Caco-2 (cell line): Measurements from ENCODE around the gene DCD. TPM values are rescaled to one million over a fixed set of nuclear protein-coding genes. Genes with fewer than 3 reads are reported as not detected.

ENCODE experiments used
- Bru-seq: library from RNA; stranded (reverse); fragments of 400-500 nt; gene quantifications from one replicate; lab custom pipeline; 2021; lab: Mats Ljungman, UMichigan
- BruChase-seq, 2 experiments: library from RNA; stranded (reverse); fragments of 400-500 nt; gene quantifications; one replicate each; lab custom pipeline; 2021; lab: Mats Ljungman, UMichigan
- BruUV-seq: library from RNA; stranded (reverse); fragments of 400-500 nt; replicated peaks from 2 replicates; lab custom pipeline; 2021; lab: Mats Ljungman, UMichigan
- CTCF ChIA-PET: fragments of 300-600 bp; sonication (Branson Sonifier 250); formaldehyde crosslinking; loops from one replicate; lab custom pipeline; 2022; ENCODE audit warnings: antibody characterized with exemption; lab: Charles Lee
- POLR2A ChIA-PET: fragments of 300-600 bp; sonication (Branson Sonifier 250); formaldehyde crosslinking; loops from one replicate; lab custom pipeline; 2022; ENCODE audit warnings: antibody characterized with exemption; lab: Charles Lee
- DNase-seq, 2 experiments: peaks; one replicate each; pipeline versions ENCODE4 v3.0.0 to v3.0.0-alpha.2; 2020 to 2022
- H3K27me3 ChIP-seq: replicated peaks from 2 replicates; pipeline ENCODE4 v1.6.0; 2011; ENCODE audit warnings: low read length; ENCODE audit not compliant: control insufficient read depth, insufficient read depth
- H3K36me3 ChIP-seq: 2 replicates; pipeline ENCODE4 v1.5.1; 2011; ENCODE audit warnings: low read length; ENCODE audit not compliant: control insufficient read depth, insufficient read depth
- H3K4me1 ChIP-seq: fragments of 250-450 bp; sonication (Bioruptor Pico); 2 replicates; pipeline ENCODE4 v1.5.1; 2020; ENCODE audit warnings: mild to moderate bottlenecking
- H3K4me3 ChIP-seq: 2 replicates; pipeline ENCODE4 v1.5.1; 2011; ENCODE audit warnings: low read depth, mild to moderate bottlenecking, control low read depth, low read length
- H3K9me3 ChIP-seq: fragments of 250-450 bp; sonication (Bioruptor Pico); 2 replicates; pipeline ENCODE4 v1.5.1; 2020; ENCODE audit warnings: mild to moderate bottlenecking, moderate library complexity
- H3K27ac Mint-ChIP-seq: one replicate; pipeline ENCODE4 v1.8.0; 2022; ENCODE audit warnings: mixed read lengths; ENCODE audit not compliant: unreplicated experiment
- H3K27me3 Mint-ChIP-seq: one replicate; pipeline ENCODE4 v1.8.0; 2022; ENCODE audit warnings: mixed read lengths; ENCODE audit not compliant: insufficient read depth, unreplicated experiment
- H3K36me3 Mint-ChIP-seq: one replicate; pipeline ENCODE4 v1.8.0; 2022; ENCODE audit warnings: mild to moderate bottlenecking, mixed read lengths; ENCODE audit not compliant: insufficient read depth, unreplicated experiment
- H3K4me1 Mint-ChIP-seq: one replicate; pipeline ENCODE4 v1.8.0; 2022; ENCODE audit warnings: low read depth, mixed read lengths; ENCODE audit not compliant: unreplicated experiment
- H3K4me3 Mint-ChIP-seq: one replicate; pipeline ENCODE4 v1.8.0; 2022; ENCODE audit warnings: mild to moderate bottlenecking, moderate library complexity, mixed read lengths; ENCODE audit not compliant: unreplicated experiment
- H3K9me3 Mint-ChIP-seq: one replicate; pipeline ENCODE4 v1.8.0; 2022; ENCODE audit warnings: mixed read lengths; ENCODE audit not compliant: unreplicated experiment
- intact Hi-C: fragments of 100-400 bp; cut with micrococcal nuclease; formaldehyde crosslinking; loops from one replicate; pipeline ENCODE4 v1.10.0; 2022; ENCODE audit not compliant: unreplicated experiment
- long read RNA-seq: library from polyadenylated mRNA; stranded (forward); transcript quantifications from one replicate; pipeline ENCODE4 v2.0.0, GENCODE V29; 2022
- total RNA-seq: library from RNA; stranded (reverse); gene quantifications from 2 replicates; pipeline ENCODE4 v1.2.3, GENCODE V29; 2022
- TF ChIP-seq, protein P1 (sequence below), 2 experiments: fragments of 200-600 bp in 1 of 2; IDR thresholded peaks; 1 replicate in 1 of 2; 2 replicates in 1 of 2; pipeline versions ENCODE4 v1.5.1 to v1.8.0; 2011 to 2022; ENCODE audit warnings: antibody characterized with exemption in 1 of 2, control low read depth in 1 of 2, inconsistent platforms in 1 of 2, low read depth in 1 of 2, low read length in 1 of 2, mild to moderate bottlenecking in 1 of 2, moderate library complexity in 1 of 2; ENCODE audit not compliant: insufficient read depth in 1 of 2, severe bottlenecking in 1 of 2, unreplicated experiment in 1 of 2

The DCD gene, protein sequence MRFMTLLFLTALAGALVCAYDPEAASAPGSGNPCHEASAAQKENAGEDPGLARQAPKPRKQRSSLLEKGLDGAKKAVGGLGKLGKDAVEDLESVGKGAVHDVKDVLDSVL
- total RNA-seq (not detected in 2 replicates), Bru-seq, nascent RNA (not detected), BruChase-seq, experiment 1, labeled RNA remaining after a 2-hour chase (not detected), BruChase-seq, experiment 2, labeled RNA remaining after a 6-hour chase (not detected)
- long read RNA-seq = 0 reads

DNA sequence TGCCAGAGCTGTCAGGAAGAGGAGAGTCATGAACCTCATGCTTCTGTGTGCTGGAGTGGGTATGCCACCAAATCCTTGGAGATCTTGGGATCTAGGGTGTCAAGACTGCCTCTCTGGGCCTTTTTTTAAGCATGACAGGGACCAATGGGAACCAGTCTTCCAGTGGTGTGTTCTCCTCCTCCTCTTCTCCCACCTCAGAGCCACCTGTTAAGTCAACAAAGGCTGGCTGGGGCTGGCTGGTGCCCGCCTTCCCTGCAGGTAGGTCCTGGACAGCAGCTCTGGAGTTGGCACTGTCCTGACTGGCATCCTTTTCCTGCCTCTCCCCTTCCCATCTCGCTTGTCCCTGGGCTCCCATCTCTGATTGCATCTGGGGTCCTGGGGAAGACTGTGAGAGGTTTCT, at the start of gene DCD:
Gene DCD (minus strand): TSS at position 101 of the 400 bp plus-strand sequence. CDS start 62 bp downstream, at position 39.
- ChIA-PET CTCF (no interaction called here), POLR2A (no interaction called here)
- no peak for DNase-seq
- Histone ChIP-seq H3K4me3 (no peak within 1 kb of the TSS), H3K27me3 (peaks cover 2% of the 10 kb centered on the region), H3K36me3 (no peaks in the 10 kb centered on the region), H3K4me1 (no peaks in the 10 kb centered on the region), H3K9me3 (no peaks in the 10 kb centered on the region)
- Mint-ChIP-seq H3K27me3 (peaks cover 29% of the 10 kb centered on the region), H3K4me1 (no peaks in the 10 kb centered on the region), H3K9me3 (no peaks in the 10 kb centered on the region), H3K36me3 (no peaks in the 10 kb centered on the region), H3K4me3 (no peak within 1 kb of the TSS), H3K27ac (no peak within 1 kb of the TSS)
- BruUV-seq = no TSS peak
- intact Hi-C loops = no loop called here
- TF ChIP-seq, protein P1, sequence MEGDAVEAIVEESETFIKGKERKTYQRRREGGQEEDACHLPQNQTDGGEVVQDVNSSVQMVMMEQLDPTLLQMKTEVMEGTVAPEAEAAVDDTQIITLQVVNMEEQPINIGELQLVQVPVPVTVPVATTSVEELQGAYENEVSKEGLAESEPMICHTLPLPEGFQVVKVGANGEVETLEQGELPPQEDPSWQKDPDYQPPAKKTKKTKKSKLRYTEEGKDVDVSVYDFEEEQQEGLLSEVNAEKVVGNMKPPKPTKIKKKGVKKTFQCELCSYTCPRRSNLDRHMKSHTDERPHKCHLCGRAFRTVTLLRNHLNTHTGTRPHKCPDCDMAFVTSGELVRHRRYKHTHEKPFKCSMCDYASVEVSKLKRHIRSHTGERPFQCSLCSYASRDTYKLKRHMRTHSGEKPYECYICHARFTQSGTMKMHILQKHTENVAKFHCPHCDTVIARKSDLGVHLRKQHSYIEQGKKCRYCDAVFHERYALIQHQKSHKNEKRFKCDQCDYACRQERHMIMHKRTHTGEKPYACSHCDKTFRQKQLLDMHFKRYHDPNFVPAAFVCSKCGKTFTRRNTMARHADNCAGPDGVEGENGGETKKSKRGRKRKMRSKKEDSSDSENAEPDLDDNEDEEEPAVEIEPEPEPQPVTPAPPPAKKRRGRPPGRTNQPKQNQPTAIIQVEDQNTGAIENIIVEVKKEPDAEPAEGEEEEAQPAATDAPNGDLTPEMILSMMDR (IDR thresholded peaks at IDR 0.05; ENCODE audit: insufficient read depth in 1 of 2, low read depth in 1 of 2, low read length in 1 of 2, severe bottlenecking in 1 of 2, unreplicated experiment in 1 of 2) = no peak

DNA sequence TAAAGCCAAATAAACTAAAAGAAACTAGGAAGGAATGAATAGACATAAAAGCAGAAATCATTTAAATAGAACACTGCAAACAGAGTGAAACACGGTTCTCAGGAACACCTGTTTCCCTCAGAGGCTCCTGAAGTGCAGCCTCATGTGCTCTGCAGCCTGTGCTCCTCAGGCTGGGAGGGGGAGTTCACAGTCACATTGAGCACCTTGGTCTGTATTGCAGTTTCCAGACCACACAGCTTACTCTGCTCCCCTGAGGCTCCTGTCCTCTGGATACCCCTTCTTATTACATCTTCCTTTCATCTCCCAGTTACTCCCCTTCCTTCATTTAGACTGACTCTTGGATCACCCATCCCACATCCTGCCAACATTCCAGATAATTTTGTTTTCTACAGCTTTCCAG, 49.7 kb upstream of the DCD start:
- Mint-ChIP-seq H3K4me1 (peaks cover 8% of the 10 kb centered on the region), H3K27ac (no peak overlapping the region), H3K9me3 (no peaks in the 10 kb centered on the region), H3K4me3 (no peak overlapping the region), H3K36me3 (no peaks in the 10 kb centered on the region), H3K27me3 (peaks cover 4% of the 10 kb centered on the region)
- H3K4me1 ChIP-seq = peaks cover 8% of the 10 kb centered on the region; the same call in 1 of the 2 replicates
- no peak for DNase-seq
- TF ChIP-seq, protein P1 (IDR thresholded peaks at IDR 0.05; ENCODE audit: insufficient read depth in 1 of 2, low read depth in 1 of 2, low read length in 1 of 2, severe bottlenecking in 1 of 2, unreplicated experiment in 1 of 2) = no peak
- H3K9me3 ChIP-seq = no peaks in the 10 kb centered on the region
- CTCF ChIA-PET = no interaction called here
- H3K27me3 ChIP-seq = no peaks in the 10 kb centered on the region
- POLR2A ChIA-PET = no interaction called here
- intact Hi-C loops = no loop called here
- BruUV-seq = no TSS peak
- H3K36me3 ChIP-seq = no peaks in the 10 kb centered on the region
- no peak overlapping the region for H3K4me3 ChIP-seq

- H3K27me3 Mint-ChIP-seq = peaks cover 9% of the 10 kb centered on the region
- no peak for DNase-seq
- intact Hi-C loops = no loop called here
- ChIA-PET CTCF (interaction anchor here (1.2 kb wide), 1 partner anchor 34 kb away, joined by 3 read pairs; no protein-coding TSS in a partner anchor), POLR2A (no interaction called here)
- Histone ChIP-seq H3K4me1 (no peaks in the 10 kb centered on the region), H3K4me3 (no peak overlapping the region), H3K9me3 (no peaks in the 10 kb centered on the region), H3K27me3 (no peaks in the 10 kb centered on the region; the same call in 1 of the 2 replicates), H3K36me3 (no peaks in the 10 kb centered on the region)
- no peak overlapping the region for H3K27ac Mint-ChIP-seq
- H3K4me3 Mint-ChIP-seq = no peak overlapping the region
- H3K4me1 Mint-ChIP-seq = no peaks in the 10 kb centered on the region
- no TSS peak for BruUV-seq
- H3K9me3 Mint-ChIP-seq = peaks cover 5% of the 10 kb centered on the region
- TF ChIP-seq, protein P1 (IDR thresholded peaks at IDR 0.05; ENCODE audit: insufficient read depth in 1 of 2, low read depth in 1 of 2, low read length in 1 of 2, severe bottlenecking in 1 of 2, unreplicated experiment in 1 of 2) = no peak
- H3K36me3 Mint-ChIP-seq = no peaks in the 10 kb centered on the region
These were observed 44.2 kb upstream of the DCD start for GRCh38 chr12:54692353-54692752.
